ENCODE results near the gene CATSPER4.
"Not testable (repeated sequence)": the region's sequence is repeated elsewhere in the genome, so short reads cannot be mapped to it uniquely, and the experiment has no call there.

The CATSPER4 gene

DNA sequence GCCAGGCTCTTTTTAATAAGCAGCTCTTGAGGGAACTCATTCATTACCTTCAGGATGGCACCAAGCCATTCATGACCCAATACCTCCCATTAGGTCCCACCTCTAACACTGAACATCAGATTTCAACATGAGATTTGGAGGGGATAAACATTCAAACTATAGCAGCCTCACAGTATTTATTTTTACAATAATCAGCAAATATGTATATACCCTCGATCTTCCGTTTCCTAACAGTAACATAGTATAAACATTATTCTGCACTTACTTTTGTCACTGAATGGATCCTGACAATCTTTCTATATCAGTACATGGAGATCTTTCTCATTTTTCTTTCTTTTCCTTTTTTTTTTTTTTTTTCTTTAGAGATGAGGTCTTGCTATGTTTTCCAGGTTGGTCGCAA lies 5.4 kb downstream of the CATSPER4 start:
- DNase-seq (ENCODE audit: low read depth in 2 of 2): no peak

DNA sequence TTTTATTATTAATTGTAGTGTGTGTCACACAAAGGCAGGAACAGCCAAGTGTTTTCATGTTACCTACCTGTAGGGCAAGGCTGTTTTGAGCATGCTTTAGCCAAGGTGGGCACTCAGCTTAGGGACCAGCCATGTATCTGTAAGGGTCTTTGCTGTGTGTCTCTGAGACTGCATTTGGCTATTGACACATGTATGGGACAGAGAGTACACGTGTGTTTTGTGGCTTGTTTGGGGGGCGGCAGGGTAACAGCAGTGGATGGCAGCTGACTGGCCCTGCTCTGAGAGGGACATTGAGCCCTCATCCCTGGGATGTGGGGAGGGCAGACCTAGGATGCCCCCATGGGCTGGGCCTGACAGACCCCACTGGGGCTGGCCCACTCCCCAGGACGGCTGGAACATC lies 6.9 kb downstream of the CATSPER4 start:
- DNase-seq (ENCODE audit: low read depth in 2 of 2): no peak

DNA sequence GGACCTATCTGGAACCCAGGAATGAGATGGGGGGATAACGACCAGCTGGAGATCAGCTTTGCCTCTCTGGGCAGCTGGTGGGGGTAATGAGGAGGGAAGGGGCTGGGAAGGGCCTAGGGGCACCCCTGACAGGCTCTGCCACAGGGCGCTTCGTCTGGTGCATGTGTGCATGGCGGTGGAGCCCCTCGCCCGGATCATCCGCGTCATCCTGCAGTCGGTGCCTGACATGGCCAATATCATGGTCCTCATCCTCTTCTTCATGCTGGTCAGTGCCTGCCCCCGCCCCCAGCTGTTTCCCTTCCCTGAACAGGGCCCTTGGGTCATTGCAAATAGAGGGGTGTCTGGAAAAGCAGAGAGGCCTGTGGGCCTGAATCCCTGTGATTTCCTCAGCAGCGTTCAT lies 7.4 kb downstream of the CATSPER4 start:
- no peak for DNase-seq (ENCODE audit: low read depth in 2 of 2)

DNA sequence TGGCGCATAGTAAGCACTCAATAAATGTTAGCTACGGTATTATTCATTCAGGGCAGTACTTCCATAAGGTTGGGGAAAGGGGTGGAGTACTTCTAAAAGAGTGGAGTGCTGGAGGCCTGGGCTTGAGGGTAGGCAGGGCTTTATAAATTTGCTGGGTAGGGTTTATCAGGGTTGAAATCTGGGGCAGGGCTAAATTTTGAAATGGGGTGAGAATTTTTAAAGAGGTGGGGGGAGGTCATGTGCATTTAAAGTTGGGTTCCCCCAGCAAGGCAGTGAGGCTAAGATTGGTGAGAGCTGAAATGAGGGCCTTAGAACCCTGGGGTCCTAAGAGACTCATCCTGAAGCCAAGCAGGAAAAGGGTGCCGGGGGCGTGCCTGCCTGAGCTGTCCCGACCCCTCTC lies 10.0 kb downstream of the CATSPER4 start:
- DNase-seq (ENCODE audit: low read depth in 2 of 2): no peak

DNA sequence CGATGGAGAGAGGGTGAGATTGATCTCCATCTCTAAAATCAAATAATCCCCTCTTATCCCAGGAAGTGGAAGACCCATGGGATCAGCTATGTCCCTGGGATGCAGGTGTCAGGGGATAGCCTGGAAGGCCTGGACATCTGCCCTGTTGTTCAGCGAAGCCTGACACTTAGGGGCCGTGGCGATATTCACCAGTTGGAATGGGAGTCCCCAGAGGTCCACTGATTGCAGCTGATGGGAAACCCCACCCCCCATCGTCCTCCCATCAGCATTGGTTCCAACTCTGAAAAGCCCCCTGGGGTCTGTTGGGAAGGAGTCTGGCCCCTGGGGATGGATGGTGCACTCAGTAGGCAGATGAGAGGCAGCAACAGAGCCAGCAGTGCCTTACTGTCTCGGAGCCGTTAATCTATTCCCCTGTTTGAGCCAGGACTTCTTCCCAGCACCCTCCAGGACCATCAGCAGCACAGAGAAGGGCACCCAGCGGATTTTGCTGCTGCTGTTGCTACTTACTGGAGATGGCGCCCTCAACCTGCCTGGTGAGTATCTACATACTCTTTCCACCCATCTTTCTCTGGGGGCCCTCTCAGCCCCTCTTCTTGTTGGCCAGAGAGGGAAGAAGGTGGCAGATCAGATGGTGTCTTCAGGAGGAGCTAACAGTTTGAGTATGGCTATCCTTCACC lies 13.4 kb downstream of the CATSPER4 start:
- DNase-seq (ENCODE audit: low read depth in 2 of 2): no peak

DNA sequence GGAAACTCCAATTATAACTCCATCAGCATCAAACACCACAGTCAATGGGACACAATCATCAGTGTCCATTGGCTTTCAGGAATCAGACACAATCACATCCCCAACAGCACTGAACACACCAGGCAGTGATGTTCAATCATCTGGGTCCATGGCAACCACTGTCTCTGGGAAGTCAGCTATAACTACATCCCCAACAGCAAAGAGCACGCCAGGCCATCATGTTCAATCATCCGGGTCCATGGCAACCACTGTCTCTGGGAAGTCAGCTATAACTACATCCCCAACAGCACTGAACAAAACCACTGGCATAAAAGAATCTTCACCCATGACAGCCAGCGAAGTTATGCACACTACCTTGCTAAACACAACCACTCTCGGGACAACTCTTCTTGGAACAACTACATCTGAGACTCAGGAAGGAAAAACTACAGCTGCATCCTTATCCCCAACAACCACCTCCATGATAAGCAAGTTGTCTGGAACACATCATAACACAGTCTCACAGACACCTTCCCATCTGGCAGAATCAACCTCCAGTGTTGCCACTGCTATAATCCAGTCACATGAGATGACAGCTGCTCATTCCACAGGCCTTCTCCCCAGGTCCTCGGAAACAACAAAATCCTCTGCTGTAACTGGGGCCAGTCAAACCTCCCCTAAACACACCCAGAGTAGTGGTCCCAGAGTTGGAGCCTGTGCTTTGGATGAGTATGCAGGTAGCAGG lies 19.9 kb downstream of the CATSPER4 start:
- no peak for DNase-seq (ENCODE audit: low read depth in 2 of 2)

DNA sequence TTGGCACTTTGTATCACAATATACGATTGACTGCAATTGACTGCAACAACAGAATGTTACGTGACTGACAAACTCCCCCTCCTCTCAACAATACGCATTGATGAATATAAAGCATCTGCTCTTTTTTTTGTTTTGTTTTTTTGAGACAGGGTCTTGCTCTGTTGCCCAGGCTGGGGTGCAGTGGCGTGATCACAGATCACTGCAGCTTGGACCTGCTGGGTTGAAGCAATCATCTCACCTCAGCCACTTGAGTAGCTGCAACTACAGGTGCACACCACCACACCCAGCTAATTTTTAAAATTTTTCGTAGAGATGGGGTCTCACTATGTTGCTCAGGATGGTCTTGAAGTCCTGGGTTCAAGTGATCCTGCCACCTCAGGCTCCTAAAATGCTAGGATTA lies 22.3 kb downstream of the CATSPER4 start:
- DNase-seq (ENCODE audit: low read depth in 2 of 2): no peak

DNA sequence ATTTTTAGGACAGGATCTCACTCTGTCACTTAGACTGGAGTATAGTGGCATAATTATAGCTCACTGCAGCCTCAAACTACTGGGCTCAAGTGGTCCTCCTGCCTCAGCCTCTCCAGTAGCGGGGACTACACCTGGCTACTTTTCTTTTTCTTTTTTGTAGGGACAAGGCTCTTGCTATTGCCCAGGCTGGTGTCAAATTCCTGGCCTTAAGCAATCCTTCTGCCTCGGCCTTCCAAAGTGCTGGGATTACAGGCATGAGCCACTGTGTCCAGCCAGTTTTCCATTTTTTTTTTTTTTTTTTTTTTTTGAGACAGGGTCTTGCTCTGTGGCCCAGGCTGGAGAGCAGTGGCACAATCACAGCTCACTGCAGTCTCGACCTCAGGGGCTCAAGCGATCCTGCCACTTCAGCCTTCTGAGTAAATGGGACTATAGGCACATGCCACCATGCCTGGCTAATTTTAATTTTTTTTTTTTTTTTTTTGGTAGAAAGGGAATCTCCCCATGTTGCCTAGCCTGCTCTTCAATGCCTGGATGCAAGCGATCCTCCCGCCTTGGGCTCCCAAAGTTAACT lies 23.0 kb downstream of the CATSPER4 start:
- DNase-seq (ENCODE audit: low read depth in 2 of 2): no peak

DNA sequence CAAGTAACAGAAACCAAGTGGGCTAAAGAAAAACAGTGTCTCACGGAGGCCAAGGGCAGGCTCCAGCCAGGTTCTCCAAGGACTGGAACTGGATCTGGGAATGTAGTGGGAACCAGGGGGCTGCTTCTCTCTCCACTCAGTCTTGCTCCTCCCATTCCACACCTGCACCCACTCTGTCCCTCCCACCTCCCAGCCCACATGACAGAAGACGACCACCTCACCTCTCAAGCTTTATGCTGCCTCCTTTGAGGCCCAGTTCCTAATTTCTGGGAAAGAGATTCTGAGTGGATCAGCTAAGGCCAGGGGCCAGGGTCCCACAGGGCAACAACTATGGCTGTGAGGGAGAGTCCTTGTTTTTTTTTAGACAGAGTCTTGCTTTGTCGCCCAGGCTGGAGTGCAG lies 24.8 kb downstream of the CATSPER4 start:
- DNase-seq (ENCODE audit: low read depth in 2 of 2): no peak

DNA sequence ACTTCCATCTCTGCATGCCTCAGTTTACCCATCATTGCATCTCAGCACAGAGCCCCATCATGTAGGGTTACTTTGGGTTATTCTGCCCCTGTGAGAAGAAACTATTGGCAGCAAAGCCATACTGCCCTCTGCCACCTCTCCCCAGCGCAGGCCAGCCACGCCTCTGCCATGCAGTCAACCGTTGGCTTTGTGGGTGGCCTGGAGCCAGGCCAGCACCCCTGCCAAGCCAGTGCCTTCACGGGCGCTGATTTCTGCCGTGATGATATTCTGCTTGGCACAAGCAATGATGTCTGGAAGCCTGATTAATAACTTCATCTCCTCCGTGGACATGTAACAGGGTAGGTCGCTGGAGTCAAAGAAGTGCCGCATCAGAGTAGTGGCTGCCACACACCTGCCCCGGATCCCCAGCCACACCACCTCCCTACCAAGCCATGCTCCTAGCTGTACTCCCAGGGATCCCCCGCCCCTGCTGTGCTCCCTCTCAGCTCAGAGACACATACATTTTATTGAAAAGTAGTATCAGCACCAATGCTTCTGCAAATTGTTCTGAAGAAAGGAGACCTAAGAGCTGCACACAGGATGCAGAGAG lies 28.6 kb downstream of the CATSPER4 start:
- no peak for DNase-seq (ENCODE audit: low read depth in 2 of 2)

DNA sequence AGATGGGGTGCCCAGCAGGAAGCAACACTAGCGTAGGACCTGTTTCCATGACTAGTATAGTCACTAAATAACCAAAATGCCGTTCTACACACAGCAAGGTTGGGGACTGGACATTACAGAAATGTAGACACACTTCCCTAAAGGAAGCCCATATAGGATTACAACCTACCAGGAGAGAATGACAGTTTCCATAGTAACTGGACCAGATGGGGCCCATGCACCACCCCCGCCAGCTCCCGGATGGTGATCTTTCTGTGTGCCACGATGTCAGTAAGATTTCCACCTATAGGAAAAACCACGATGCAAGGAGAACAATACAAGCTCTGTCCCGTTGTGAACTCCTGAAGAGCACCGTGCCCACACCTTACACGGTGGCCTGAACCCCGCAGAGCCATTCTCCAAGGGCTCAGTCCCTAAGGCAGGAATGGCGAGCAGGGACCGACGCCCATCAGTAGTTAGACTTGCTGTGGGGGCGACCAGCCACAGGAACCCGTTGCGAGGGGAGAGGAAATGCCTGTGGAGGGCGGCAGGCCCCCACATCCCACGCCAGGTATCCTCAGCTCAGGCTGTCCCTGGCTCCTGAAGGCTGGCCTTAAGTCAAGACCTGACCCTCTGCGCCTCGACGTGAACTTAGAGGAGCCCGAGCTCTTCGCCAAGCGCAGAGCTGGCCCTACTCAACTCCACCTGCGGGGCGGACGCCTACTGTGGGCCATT lies 30.0 kb downstream of the CATSPER4 start:
- no peak for DNase-seq (ENCODE audit: low read depth in 2 of 2)

DNA sequence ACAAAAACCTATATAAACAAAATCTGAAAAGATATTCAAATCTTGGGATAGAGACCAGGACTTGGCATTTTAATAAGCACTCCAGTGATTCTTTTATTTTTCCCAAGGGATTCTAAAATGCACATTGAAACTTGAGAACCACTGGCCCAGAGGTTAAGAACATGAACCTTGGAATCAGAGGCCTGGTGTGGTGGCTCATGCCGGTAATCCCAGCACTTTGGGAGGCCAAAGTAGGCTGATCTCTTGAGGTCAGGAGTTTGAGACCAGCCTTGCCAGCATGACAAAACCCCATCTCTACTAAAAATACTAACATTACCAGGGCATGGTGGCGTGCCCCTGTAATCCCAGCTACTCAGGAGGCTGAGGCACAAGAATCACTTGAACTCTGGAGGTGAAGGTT lies 30.7 kb downstream of the CATSPER4 start:
- no peak for DNase-seq (ENCODE audit: low read depth in 2 of 2)

DNA sequence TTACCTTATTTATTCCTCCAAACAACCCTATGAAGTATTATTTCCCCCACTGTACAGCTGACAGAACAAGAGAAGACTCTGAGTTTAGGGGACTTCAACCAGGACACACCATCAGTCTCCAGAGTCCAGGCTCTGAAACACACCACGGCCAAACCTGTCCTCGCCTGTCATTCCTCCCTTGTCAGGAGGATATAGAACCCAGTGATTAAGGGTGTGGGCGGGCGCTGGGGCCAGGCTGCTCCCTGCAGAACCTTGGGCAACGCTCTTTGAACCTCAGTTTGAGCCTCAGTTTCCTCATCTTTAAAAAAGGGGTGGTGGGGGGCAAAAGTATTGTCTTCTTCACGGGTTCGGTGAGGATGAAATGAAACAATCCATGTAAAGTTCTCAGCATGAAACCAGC lies 34.2 kb downstream of the CATSPER4 start:
- no peak for DNase-seq (ENCODE audit: low read depth in 2 of 2)

DNA sequence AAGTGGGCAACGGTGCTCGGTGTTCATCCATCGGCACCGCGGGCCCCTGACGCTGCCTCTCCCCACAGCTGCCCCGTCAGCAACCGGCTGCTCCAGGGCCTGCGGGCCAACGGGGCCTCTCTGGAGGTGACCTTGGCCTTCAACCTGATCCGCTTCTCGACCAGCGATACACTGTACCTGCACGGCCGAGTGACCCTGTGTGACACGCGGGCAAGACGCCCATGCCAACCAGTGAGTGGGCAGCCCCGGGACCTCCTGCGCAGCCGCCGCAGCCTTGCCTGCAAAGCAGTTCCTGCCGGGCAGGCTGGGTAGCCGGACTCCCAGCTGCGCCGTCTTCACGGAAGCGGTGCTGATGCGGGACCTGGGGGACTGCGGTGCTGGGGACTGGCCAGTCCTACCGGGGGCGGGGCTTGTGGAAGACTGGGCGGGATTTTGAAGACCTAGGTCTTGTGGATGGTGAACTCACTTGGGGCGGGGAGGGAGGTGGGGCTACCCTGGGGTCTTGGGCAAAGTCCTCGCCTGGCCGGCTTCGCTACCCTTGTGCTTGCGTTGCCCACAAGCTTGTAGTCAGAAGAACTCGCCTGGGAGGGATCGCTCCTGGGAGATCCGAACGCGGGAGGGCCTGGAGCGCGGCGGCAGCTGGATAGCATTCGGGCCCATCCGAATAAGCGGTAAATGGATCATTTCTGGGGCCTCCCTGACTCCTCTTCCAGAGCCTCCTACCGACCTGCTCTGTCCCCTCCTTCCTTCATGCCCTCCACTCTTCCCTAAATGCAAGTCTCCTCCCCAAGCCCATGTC lies 34.8 kb downstream of the CATSPER4 start:
- DNase-seq (ENCODE audit: low read depth in 2 of 2): peak in 1 of 2 donors; percentile 51

DNA sequence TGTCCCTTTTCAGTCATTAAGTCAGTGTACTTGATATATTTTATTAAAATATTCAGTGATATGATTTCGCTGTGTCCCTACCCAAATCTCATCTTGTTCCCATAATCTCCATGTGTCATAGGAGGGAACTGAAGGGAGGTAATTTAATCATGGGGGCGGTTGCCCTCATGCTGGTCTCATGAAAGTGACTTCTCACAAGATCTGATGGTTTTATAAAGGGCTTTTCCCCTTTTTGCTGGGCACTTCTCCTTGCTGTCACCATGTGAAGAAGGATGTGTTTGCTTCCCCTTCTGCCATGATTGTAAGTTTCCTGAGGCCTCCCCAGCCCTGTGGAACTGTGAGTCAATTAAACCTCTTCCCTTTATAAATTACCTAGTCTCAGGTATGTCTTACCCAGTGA lies 40.3 kb downstream of the CATSPER4 start:
- not testable (repeated sequence) for DNase-seq (ENCODE audit: low read depth in 2 of 2)

DNA sequence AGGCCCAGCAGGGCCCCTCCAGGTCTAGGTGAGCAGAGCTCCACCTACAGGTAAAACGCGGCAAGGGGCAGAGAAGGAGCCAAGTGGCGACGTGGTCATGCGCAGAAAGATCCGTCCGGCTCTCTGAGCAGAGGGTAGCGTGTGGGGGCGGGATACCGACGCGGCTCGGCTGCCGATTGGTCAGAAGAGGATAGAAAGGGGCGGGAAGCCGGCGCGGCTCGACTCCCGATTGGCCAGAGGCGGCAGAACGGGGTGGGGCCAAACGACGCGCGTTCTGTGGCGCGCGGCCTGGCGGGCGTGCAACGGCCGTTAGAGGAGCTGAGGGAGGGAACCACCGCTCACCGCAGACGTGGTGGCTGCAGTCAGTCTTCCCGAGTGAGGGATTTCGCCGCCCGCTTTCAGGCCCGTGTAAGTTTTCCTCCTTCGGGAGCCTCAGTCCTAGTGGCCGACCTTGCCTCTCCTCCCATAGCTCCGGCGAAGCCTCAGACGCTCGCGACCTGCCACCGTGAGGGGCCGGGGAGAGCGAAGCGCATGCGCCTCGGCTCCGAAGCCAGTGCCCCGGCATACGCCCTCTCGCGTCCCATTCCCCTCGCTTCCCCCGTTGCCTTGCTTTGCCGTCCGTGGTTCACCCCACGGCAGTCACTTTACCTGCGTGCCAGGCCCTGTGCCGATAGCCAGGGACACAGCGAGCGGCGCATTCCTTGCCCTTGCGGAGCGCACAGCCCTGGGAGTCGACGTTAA lies 43.7 kb downstream of the CATSPER4 start, which contains the start of gene CEP85:
TSS of gene CEP85 (plus strand) at position 298 of the 741 bp plus-strand sequence. CDS start 5,584 bp downstream, outside the sequence.
- DNase-seq (ENCODE audit: low read depth in 2 of 2): peak; percentile 98

DNA sequence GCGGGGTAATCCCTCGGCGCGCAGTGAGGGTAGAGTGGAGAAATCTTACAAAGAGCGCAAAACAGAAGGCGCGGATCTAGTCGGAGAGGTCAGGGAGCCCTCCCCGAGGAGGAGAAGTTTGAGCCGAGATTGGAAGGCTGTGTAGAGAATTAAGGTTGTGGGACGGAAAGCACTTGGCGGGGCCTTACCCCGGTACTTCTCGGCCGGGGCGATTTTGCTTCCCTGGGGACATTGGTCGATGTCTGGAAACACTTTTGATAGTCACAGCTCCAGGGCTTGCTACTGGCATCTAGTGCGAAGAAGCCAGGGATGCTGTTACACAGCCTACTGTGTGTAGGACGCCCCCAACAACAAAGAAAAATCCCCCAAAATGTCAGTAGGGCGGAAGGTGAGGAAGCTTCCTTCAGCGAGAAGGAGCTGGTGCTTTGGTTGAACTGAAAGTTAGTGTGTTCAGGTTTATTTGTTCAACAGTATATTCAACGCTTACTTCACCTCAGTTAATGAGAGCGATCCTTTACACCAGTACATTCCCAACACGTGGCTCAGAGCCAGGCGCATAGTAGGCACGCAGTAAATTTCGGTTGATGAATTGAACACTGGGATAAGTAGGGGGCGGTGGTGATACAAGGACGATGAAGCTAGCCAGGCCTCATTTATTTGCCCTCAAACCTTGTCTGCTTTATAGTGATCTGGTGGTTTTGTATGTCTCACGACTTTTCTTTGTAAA lies 44.4 kb downstream of the CATSPER4 start:
- DNase-seq (ENCODE audit: low read depth in 2 of 2): no peak

DNA sequence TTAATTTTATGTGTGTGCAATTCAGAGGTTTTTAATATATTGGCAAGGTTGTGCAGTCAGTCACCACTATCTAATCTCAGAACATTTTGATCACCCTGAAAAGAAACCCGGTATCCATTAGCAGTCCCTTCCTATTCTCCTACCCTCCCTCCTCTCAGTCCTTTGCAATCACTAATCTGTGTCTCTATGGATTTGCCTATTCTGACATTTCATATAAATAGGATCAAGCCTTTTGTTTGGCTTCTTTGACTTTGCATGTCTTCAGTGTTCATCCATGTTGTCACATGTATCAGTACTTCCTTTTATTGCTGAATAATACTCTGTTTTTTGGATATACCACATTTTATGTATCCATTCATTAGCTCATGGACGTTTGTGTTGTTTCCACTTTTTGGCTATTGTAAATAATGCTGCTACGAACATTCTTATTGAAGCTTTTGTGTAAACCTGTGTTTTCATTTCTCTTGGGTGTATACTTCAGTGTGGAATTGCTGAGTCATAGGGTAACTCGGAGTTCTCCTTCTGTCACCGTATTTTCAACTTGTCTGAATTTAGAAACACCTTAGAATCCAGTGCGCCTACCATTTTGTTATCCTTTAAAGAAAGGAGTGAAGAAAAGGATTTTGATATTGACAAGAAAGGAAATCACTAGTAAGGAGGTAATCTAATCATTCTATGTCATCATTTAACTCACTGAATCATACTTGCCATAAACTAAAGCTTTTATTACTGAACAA lies 47.0 kb downstream of the CATSPER4 start:
- DNase-seq (ENCODE audit: low read depth in 2 of 2): no peak

DNA sequence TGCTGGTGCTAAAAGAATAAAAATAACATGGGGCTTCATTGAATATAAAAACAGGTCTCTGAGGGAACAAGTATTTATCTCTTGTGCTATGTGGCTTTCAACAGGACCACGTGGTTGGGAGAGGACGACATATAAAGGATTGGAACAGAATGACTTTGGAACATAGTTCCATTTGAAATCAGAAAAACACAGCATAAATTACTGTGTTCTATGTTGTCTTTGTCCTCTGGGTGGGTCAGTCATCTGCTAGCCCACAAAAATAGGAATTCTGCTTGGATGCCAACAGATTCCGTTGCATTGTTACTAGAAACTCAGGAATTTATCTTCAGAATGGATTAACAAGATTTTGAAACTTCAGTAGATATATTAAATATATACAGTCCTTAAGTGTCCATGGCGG lies 49.5 kb downstream of the CATSPER4 start:
- DNase-seq (ENCODE audit: low read depth in 2 of 2): no peak

Data from stimulated activated CD4-positive, alpha-beta T cell treated with anti-CD3 and anti-CD28 coated beads, Interleukin-4, amount 100 ng/mL, for 48 hours (primary cell).